Fibroblast of the aortic adventitia (primary cell): ENCODE results near the gene TCF23. TPM values are rescaled to one million over a fixed set of nuclear protein-coding genes. Genes with fewer than 3 reads are reported as not detected.

Source experiments
- DNase-seq: peaks from one replicate; pipeline ENCODE4 v3.0.0-alpha.2; 2010; ENCODE audit warnings: low read depth
- H3K4me3 ChIP-seq: 2 replicates; pipeline ENCODE4 v1.5.1; 2011; ENCODE audit warnings: low read depth, mild to moderate bottlenecking, control low read depth, low read length, moderate library complexity
- total RNA-seq: library from RNA; depleted of rRNA; stranded (reverse); fragments of >200 nt; gene quantifications from 2 replicates; pipeline ENCODE4 v1.2.3, GENCODE V29; 2012; ENCODE audit warnings: low replicate concordance
- TF ChIP-seq, protein P1 (sequence below): IDR thresholded peaks from 2 replicates; pipeline ENCODE4 v1.5.1; 2011; ENCODE audit warnings: mild to moderate bottlenecking, low read length, control low read depth, inconsistent platforms; ENCODE audit not compliant: insufficient read depth

The TCF23 gene
- total RNA-seq, 1 donor, result not detected

DNA sequence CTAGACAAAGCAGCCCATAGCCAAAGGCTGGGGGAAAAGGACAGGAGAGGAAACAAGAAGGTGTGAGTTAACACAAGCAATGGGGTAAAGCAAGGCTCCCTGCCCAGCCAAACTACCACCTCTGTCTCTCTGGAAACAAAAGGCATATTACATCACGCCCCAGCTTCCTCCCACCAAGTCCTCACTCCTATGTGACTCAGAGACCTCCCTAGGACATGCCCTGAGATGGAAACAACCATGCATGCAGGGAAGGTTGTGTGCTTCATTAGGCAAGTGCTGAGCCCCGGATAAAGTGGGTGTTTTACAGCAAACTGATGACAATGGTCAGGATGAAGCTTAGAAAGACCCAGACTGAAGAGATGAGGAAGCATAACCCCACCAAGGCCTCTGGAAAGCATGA, 54.0 kb downstream of the TCF23 start:
- TF ChIP-seq, protein P1, sequence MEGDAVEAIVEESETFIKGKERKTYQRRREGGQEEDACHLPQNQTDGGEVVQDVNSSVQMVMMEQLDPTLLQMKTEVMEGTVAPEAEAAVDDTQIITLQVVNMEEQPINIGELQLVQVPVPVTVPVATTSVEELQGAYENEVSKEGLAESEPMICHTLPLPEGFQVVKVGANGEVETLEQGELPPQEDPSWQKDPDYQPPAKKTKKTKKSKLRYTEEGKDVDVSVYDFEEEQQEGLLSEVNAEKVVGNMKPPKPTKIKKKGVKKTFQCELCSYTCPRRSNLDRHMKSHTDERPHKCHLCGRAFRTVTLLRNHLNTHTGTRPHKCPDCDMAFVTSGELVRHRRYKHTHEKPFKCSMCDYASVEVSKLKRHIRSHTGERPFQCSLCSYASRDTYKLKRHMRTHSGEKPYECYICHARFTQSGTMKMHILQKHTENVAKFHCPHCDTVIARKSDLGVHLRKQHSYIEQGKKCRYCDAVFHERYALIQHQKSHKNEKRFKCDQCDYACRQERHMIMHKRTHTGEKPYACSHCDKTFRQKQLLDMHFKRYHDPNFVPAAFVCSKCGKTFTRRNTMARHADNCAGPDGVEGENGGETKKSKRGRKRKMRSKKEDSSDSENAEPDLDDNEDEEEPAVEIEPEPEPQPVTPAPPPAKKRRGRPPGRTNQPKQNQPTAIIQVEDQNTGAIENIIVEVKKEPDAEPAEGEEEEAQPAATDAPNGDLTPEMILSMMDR, result no peak
- DNase-seq, result no peak

DNA sequence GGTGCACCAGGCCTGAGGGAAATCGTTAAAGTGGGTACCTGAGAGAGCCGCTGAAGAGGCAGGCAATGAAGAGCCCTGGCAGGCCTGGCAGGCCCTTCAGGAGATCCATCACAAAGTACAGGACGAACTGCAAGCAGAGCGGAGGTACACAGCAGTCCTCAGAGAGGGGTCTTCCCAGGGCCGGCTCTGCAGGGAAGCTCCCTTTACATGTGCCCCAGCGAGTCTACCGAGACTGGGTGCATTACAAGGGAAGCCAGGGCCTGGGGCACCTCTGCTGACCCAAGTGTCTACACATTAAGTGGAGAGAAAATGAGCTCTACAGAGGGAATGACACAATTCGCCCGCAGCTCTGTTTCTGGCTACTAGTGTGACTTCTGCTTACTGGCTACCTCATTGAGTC, 54.9 kb downstream of the TCF23 start:
- no peak overlapping the region for H3K4me3 ChIP-seq
- no peak for DNase-seq
- TF ChIP-seq, protein P1, result no peak

More for the DNA sequence above, 54.0 kb downstream of the TCF23 start:
- H3K4me3 ChIP-seq, result no peak overlapping the region

DNA sequence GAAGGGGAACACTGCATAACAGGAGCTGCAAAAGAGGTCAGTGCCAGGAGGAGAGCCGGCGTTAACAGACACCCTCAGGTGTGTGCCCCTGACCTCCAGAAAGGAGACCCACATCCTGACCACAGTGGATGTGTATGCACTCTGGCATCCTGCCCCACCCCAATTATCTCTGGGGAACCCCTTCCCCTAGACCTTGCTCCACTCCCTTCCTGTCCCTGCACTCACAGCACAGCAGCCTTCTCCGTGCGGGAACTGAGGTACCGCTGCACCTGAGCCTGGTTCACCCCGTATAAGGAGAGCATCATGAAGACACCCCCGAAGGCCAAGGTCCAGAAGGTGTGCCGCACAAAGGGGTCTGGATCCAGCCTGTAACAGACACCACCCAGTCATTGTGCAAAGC, 55.8 kb downstream of the TCF23 start:
- H3K4me3 ChIP-seq, result no peak overlapping the region
- TF ChIP-seq, protein P1, result no peak
- no peak for DNase-seq

DNA sequence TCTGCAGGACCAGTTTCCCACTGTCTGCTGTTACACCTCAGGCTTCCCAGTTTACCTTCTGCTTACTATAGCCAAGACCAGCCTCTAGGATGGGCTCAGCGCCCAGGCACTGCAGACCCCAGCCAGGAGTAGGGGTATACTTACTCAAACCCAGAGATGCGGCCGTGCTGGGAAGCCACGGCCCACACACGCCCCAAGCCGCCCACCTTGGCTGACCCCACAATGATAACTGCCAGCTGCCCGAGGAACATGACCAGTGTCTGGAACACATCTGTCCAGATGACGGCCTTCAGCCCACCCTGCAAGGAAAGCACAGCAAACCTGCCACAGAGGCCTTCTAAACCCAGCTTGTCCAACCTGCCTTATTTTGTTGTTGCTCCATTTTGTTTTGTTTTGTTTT, 56.4 kb downstream of the TCF23 start:
- TF ChIP-seq, protein P1, result no peak
- no peak overlapping the region for H3K4me3 ChIP-seq
- DNase-seq, result no peak

DNA sequence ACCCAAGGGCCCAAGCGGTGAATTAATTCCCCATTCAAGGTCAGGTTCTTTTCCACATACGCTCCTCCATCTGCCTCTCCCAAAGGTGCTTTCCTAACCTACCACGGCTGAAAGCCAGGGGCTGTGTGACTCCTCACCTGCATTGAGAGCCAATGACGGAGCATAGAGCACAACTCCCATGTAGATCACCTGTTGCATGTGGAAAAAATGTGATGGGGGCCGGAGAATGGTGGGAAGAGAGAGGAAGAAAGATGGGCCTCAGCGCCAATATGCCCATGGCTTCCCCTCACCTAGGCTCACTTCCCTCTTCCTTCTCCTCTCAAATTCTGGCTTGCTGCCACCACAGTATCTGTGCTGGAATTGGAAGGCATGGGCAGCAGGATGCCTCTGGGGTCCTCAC, 57.5 kb downstream of the TCF23 start:
- H3K4me3 ChIP-seq, result no peak overlapping the region
- TF ChIP-seq, protein P1, result no peak
- no peak for DNase-seq

Other genes with a start within 250 kb of the TCF23 start
- 5.3 and 7.2 TPM in 2 replicates for gene MAPRE3, start 178.4 kb upstream of the TCF23 start, total RNA-seq
- 10.3 and 71.6 TPM in 2 replicates for gene TMEM214, start 116.0 kb upstream of the TCF23 start, total RNA-seq
- gene AGBL5, start 97.3 kb upstream of the TCF23 start, total RNA-seq, result 17.5 and 25.3 TPM in 2 replicates
- 36.5 and 300 TPM in 2 replicates for gene OST4, start 77.3 kb upstream of the TCF23 start, total RNA-seq
- 81.3 and 153 TPM in 2 replicates for gene EMILIN1, start 70.4 kb upstream of the TCF23 start, total RNA-seq
- 1.7 and 2.3 TPM in 2 replicates for gene KHK, start 62.2 kb upstream of the TCF23 start, total RNA-seq
- 4.7 and 9.3 TPM in 2 replicates for gene CGREF1, start 29.9 kb upstream of the TCF23 start, total RNA-seq
- gene ABHD1, start 25.2 kb upstream of the TCF23 start, total RNA-seq, result 0.09 TPM in 1 of 2 replicates, not detected in the other
- 37.0 and 46.0 TPM in 2 replicates for gene PREB, start 14.4 kb upstream of the TCF23 start, total RNA-seq
- not detected in 2 replicates for gene PRR30, start 9.6 kb upstream of the TCF23 start, total RNA-seq
- gene ATRAID, start 63.0 kb downstream of the TCF23 start, total RNA-seq, result 135 and 216 TPM in 2 replicates
- gene SLC5A6, start 63.3 kb downstream of the TCF23 start, total RNA-seq, result 12.9 and 20.0 TPM in 2 replicates
- 28.9 and 35.5 TPM in 2 replicates for gene CAD, start 68.4 kb downstream of the TCF23 start, total RNA-seq
- gene SLC30A3, start 114.0 kb downstream of the TCF23 start, total RNA-seq, result 0.09 and 0.25 TPM in 2 replicates
- gene DNAJC5G, start 126.4 kb downstream of the TCF23 start, total RNA-seq, result not detected in 2 replicates
- gene TRIM54, start 133.4 kb downstream of the TCF23 start, total RNA-seq, result not detected in 2 replicates
- 0.27 and 1.1 TPM in 2 replicates for gene UCN, start 159.4 kb downstream of the TCF23 start, total RNA-seq
- gene MPV17, start 174.1 kb downstream of the TCF23 start, total RNA-seq, result 37.7 and 92.8 TPM in 2 replicates
- gene GTF3C2, start 207.8 kb downstream of the TCF23 start, total RNA-seq, result 27.2 and 33.4 TPM in 2 replicates
- gene EIF2B4, start 221.3 kb downstream of the TCF23 start, total RNA-seq, result 28.5 and 29.7 TPM in 2 replicates
- 102 and 125 TPM in 2 replicates for gene SNX17, start 221.6 kb downstream of the TCF23 start, total RNA-seq
- gene ZNF513, start 231.7 kb downstream of the TCF23 start, total RNA-seq, result 7.3 and 19.2 TPM in 2 replicates